HepG2 (cell line): ENCODE results near the gene GPS2. TPM values are rescaled to one million over a fixed set of nuclear protein-coding genes. Genes with fewer than 3 reads are reported as not detected.

Experiments used
- ATAC-seq: fragments of 200-7000 bp; cut with Tn5 transposase; 3 replicates; pipeline ENCODE4 v1.9.1; 2020; ENCODE audit warnings: mild to moderate bottlenecking, moderate library complexity
- BruUV-seq: library from RNA; stranded (reverse); fragments of 400-500 nt; replicated peaks from 2 replicates; lab custom pipeline; 2021; lab: Mats Ljungman, UMichigan
- CTCF ChIA-PET: fragments of 300-600 bp; formaldehyde crosslinking; extraction: SDS; loops from one replicate; lab custom pipeline; 2021; ENCODE audit warnings: low total read pairs, inconsistent platforms, low intra/inter-chr PET ratio; lab: Yijun Ruan, JAX
- POLR2A ChIA-PET: fragments of 350-600 bp; sonication (Branson Sonifier 250); formaldehyde crosslinking; loops from one replicate; lab custom pipeline; 2020; ENCODE audit warnings: antibody characterized with exemption, inconsistent platforms; lab: Yijun Ruan, JAX
- DNase-seq: peaks from one replicate; pipeline ENCODE4 v3.0.0-alpha.2; 2015; ENCODE audit warnings: low spot score
- FAIRE-seq: peaks from 3 replicates; lab custom pipeline; 2011; peaks lifted over from hg19 to GRCh38; lab: Jason Lieb, UNC
- H2AFZ ChIP-seq: one replicate; pipeline ENCODE4 v1.6.1; 2011; ENCODE audit warnings: low read length, inconsistent platforms
- H3K27ac ChIP-seq: fragments of 300-600 bp; 3 replicates; pipeline ENCODE4 v1.8.0; 2011; ENCODE audit warnings: mixed run types, mild to moderate bottlenecking, mixed read lengths, low read length, inconsistent platforms; ENCODE audit not compliant: insufficient read depth; ENCODE audit errors: extremely low read length
- H3K27me3 ChIP-seq, 2 experiments: fragments of 200-600 bp in 1 of 2; 2 replicates in 1 of 2; 3 replicates in 1 of 2; pipeline versions ENCODE4 v1.6.0 to v1.8.0; 2011; ENCODE audit warnings: low read length in 2 of 2, mild to moderate bottlenecking in 2 of 2, moderate library complexity in 2 of 2, inconsistent platforms in 1 of 2; ENCODE audit not compliant: insufficient read depth in 2 of 2, control insufficient read depth in 1 of 2
- H3K36me3 ChIP-seq, 2 experiments: fragments of 200-600 bp in 1 of 2; replicated peaks in 1 of 2; 2 replicates in 1 of 2; 3 replicates in 1 of 2; pipeline versions ENCODE4 v1.5.1 to v1.8.0; 2011; ENCODE audit warnings: low read length in 2 of 2, inconsistent platforms in 1 of 2; ENCODE audit not compliant: insufficient read depth in 2 of 2, control insufficient read depth in 1 of 2
- H3K4me1 ChIP-seq: 2 replicates; pipeline ENCODE4 v1.5.1; 2012; ENCODE audit warnings: low read length, inconsistent platforms; ENCODE audit not compliant: insufficient read depth
- H3K4me2 ChIP-seq: 2 replicates; pipeline ENCODE4 v1.6.0; 2011; ENCODE audit warnings: low read depth, low read length, inconsistent platforms
- H3K4me3 ChIP-seq, 3 experiments: fragments of 200-600 bp in 1 of 3; sonication (generic), shearing (Covaris generic) in 1 of 3; replicated peaks in 1 of 3; 2 replicates each; pipeline ENCODE4 v1.5.1; 2011 to 2016; ENCODE audit warnings: low read length in 3 of 3, inconsistent platforms in 2 of 3, low read depth in 2 of 3, mild to moderate bottlenecking in 2 of 3, control low read depth in 1 of 3, mixed read lengths in 1 of 3; ENCODE audit not compliant: insufficient read depth in 1 of 3
- H3K79me2 ChIP-seq: one replicate; pipeline ENCODE4 v1.6.1; 2011; ENCODE audit warnings: low read length, inconsistent platforms; ENCODE audit not compliant: insufficient read depth
- H3K9ac ChIP-seq: 2 replicates; pipeline ENCODE4 v1.6.0; 2011; ENCODE audit warnings: mild to moderate bottlenecking, low read depth, low read length, inconsistent platforms; ENCODE audit not compliant: insufficient read depth
- H3K9me3 ChIP-seq: 2 replicates; pipeline ENCODE4 v1.5.1; 2012; ENCODE audit warnings: mild to moderate bottlenecking, low read length
- H4K20me1 ChIP-seq: 2 replicates; pipeline ENCODE4 v1.6.0; 2011; ENCODE audit warnings: inconsistent platforms, mild to moderate bottlenecking, low read length, moderate library complexity; ENCODE audit not compliant: insufficient read depth
- DMAP1 ChIP-seq: IDR thresholded peaks from 2 replicates; pipeline ENCODE4 v1.6.1; 2016
- NCOR1 ChIP-seq: fragments of 200-600 bp; sonication (generic); IDR thresholded peaks from 2 replicates; pipeline ENCODE4 v1.7.0; 2017; ENCODE audit warnings: antibody characterized with exemption, low read length, borderline replicate concordance
- PITX1 ChIP-seq: sonication (generic); formaldehyde crosslinking; IDR thresholded peaks from 2 replicates; pipeline ENCODE4 v1.5.1; 2020; ENCODE audit warnings: mild to moderate bottlenecking, missing genetic modification reagents
- REPIN1 ChIP-seq: sonication (generic); formaldehyde crosslinking; IDR thresholded peaks from 2 replicates; pipeline ENCODE4 v1.8.0; 2022; ENCODE audit warnings: missing genetic modification reagents, low read depth, mild to moderate bottlenecking, borderline replicate concordance
- SMAD3 ChIP-seq: sonication (generic); formaldehyde crosslinking; IDR thresholded peaks from 2 replicates; pipeline ENCODE4 v1.4.0; 2020; ENCODE audit warnings: missing genetic modification reagents
- ZBTB42 ChIP-seq: sonication (generic); formaldehyde crosslinking; IDR thresholded peaks from 2 replicates; pipeline ENCODE4 v1.5.0; 2020; ENCODE audit warnings: mild to moderate bottlenecking, missing genetic modification reagents
- ZBTB7A ChIP-seq: sonication (generic); formaldehyde crosslinking; IDR thresholded peaks from 2 replicates; pipeline ENCODE4 v1.8.0; 2022; ENCODE audit warnings: mild to moderate bottlenecking, missing genetic modification reagents
- WGBS: methylation state at CpG from one replicate; pipeline ENCODE4 v1.1.6; 2017; ENCODE audit warnings: low lambda C conversion rate; 5-methylcytosine and 5-hydroxymethylcytosine counted together
- in situ Hi-C: cut with HindIII; loops from 2 replicates; pipeline ENCODE4 v1.10.0; 2017; ENCODE audit warnings: low pct_unique_long_range_greater_than_20kb; ENCODE audit not compliant: extremely low pct_ligation_motif_present
- intact Hi-C: fragments of 100-400 bp; cut with micrococcal nuclease; formaldehyde crosslinking; loops from one replicate; pipeline ENCODE4 v1.10.0; 2022; ENCODE audit not compliant: unreplicated experiment
- polyA plus RNA-seq, 8 experiments: library from polyadenylated mRNA; depleted of rRNA in 3 of 8; stranded (reverse) in 7 of 8; unstranded in 1 of 8; fragments of >200 nt; fragmentation: Illumina TruSeq in 4 of 8; extraction: Trizol in 4 of 8; gene quantifications; 2 replicates each; pipeline versions ENCODE4 v1.2.1 to v1.2.3, GENCODE V29; 2011 to 2016; ENCODE audit warnings: low read depth in 4 of 8, missing spikeins in 1 of 8, mixed read lengths in 1 of 8; ENCODE audit not compliant: insufficient read depth in 1 of 8
- total RNA-seq, 5 experiments: library from RNA; depleted of rRNA; stranded (reverse); fragments of >200 nt; fragmentation: Illumina TruSeq; extraction: Trizol; gene quantifications; 2 replicates each; pipeline ENCODE4 v1.2.3, GENCODE V29; 2016; ENCODE audit warnings: low read depth in 1 of 5
- TF ChIP-seq, protein P1 (sequence below): sonication (generic); formaldehyde crosslinking; IDR thresholded peaks from 2 replicates; pipeline ENCODE4 v1.4.0; 2020; ENCODE audit warnings: missing genetic modification reagents
- TF ChIP-seq, protein P2 (sequence below): IDR thresholded peaks from 2 replicates; pipeline ENCODE4 v1.6.1; 2016
- TF ChIP-seq, protein P3 (sequence below): sonication (generic); formaldehyde crosslinking; IDR thresholded peaks from 2 replicates; pipeline ENCODE4 v1.4.0; 2020; ENCODE audit warnings: missing genetic modification reagents

Gene GPS2
- total and polyA plus RNA-seq, 2 of the 13 experiments (the other 11 are each of a cell fraction or from before 2014, with no cell fraction given), result 58.0 to 59.4 TPM

DNA sequence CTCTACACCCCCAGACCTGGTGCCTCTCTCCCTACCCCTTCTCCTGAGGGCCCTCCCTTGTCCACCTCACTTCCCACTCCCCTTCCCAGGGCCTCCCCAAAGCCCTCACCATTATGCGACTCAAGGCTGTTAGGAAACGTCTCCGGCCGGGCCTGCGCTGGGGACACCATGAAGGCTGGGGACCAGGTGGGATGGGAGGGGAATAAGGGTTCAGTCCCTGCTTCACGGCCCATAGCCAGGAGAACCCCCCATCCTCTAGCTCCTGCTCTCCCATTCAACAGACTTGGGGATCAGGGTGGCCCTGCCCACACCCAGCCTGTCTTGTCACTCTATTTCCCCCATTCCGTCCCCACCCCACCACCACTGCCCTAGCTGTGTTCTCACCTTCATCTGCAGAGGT, 11.9 kb upstream of the GPS2 start:
- ChIA-PET POLR2A (no interaction called here), CTCF (no interaction called here)
- TF ChIP-seq, protein P1, sequence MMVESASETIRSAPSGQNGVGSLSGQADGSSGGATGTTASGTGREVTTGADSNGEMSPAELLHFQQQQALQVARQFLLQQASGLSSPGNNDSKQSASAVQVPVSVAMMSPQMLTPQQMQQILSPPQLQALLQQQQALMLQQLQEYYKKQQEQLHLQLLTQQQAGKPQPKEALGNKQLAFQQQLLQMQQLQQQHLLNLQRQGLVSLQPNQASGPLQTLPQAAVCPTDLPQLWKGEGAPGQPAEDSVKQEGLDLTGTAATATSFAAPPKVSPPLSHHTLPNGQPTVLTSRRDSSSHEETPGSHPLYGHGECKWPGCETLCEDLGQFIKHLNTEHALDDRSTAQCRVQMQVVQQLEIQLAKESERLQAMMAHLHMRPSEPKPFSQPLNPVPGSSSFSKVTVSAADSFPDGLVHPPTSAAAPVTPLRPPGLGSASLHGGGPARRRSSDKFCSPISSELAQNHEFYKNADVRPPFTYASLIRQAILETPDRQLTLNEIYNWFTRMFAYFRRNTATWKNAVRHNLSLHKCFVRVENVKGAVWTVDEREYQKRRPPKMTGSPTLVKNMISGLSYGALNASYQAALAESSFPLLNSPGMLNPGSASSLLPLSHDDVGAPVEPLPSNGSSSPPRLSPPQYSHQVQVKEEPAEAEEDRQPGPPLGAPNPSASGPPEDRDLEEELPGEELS (CRISPR knock-in tag), result no peak
- no peak for TF ChIP-seq ZBTB42 (CRISPR knock-in tag)
- TF ChIP-seq, protein P2, sequence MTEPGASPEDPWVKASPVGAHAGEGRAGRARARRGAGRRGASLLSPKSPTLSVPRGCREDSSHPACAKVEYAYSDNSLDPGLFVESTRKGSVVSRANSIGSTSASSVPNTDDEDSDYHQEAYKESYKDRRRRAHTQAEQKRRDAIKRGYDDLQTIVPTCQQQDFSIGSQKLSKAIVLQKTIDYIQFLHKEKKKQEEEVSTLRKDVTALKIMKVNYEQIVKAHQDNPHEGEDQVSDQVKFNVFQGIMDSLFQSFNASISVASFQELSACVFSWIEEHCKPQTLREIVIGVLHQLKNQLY (CRISPR knock-in tag), result no peak
- no peak for TF ChIP-seq ZBTB7A (CRISPR knock-in tag)
- no peak for TF ChIP-seq PITX1
- TF ChIP-seq NCOR1, result no peak
- TF ChIP-seq, protein P3, sequence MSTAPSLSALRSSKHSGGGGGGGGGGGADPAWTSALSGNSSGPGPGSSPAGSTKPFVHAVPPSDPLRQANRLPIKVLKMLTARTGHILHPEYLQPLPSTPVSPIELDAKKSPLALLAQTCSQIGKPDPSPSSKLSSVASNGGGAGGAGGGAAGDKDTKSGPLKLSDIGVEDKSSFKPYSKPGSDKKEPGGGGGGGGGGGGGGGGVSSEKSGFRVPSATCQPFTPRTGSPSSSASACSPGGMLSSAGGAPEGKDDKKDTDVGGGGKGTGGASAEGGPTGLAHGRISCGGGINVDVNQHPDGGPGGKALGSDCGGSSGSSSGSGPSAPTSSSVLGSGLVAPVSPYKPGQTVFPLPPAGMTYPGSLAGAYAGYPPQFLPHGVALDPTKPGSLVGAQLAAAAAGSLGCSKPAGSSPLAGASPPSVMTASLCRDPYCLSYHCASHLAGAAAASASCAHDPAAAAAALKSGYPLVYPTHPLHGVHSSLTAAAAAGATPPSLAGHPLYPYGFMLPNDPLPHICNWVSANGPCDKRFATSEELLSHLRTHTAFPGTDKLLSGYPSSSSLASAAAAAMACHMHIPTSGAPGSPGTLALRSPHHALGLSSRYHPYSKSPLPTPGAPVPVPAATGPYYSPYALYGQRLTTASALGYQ, result no peak
- TF ChIP-seq SMAD3 (CRISPR knock-in tag), result no peak
- no peak for TF ChIP-seq REPIN1 (CRISPR knock-in tag)
- TF ChIP-seq DMAP1, result no peak
- FAIRE-seq, result no peak
- no peak for ATAC-seq
- in situ Hi-C loops (no loop called here), intact Hi-C loops (no loop called here)
- H3K79me2 ChIP-seq, result peaks cover 12% of the 10 kb centered on the region
- H3K9me3 ChIP-seq, result no peaks in the 10 kb centered on the region
- DNase-seq, result no peak
- peaks cover 0 to 2% of the 10 kb centered on the region in 2 experiments; a peak in 1 of 5 replicates for H3K27me3 ChIP-seq
- 98% methylated on average over 7 of the region's 7 CpGs for WGBS
- no peak overlapping the region for H3K4me2 ChIP-seq
- BruUV-seq, result no TSS peak
- H4K20me1 ChIP-seq, result no peaks in the 10 kb centered on the region
- H3K36me3 ChIP-seq, result peaks cover 15 to 39% of the 10 kb centered on the region in 2 experiments
- H3K27ac ChIP-seq, result no peak overlapping the region
- peaks cover 24% of the 10 kb centered on the region for H3K4me1 ChIP-seq
- H2AFZ ChIP-seq, result no peak overlapping the region
- no peak overlapping the region for H3K4me3 ChIP-seq
- H3K9ac ChIP-seq, result no peak overlapping the region
